CD4-positive, alpha-beta T cell treated with Interleukin-17A for 4 hours (primary cell): ENCODE measurements around the gene SLC39A11.

Source experiments
- DNase-seq: peaks from one replicate; pipeline ENCODE4 v3.0.0-alpha.2; 2020; ENCODE audit warnings: mixed read lengths

Gene SLC39A11

GRCh38 chr17:72699545-72699944 is 392.9 kb downstream of the SLC39A11 start:
- no peak for DNase-seq

GRCh38 chr17:72697602-72698146 is 394.8 kb downstream of the SLC39A11 start:
- no peak for DNase-seq

- no peak for DNase-seq
Measured at GRCh38 chr17:72696721-72697120, 395.8 kb downstream of the SLC39A11 start.

DNA sequence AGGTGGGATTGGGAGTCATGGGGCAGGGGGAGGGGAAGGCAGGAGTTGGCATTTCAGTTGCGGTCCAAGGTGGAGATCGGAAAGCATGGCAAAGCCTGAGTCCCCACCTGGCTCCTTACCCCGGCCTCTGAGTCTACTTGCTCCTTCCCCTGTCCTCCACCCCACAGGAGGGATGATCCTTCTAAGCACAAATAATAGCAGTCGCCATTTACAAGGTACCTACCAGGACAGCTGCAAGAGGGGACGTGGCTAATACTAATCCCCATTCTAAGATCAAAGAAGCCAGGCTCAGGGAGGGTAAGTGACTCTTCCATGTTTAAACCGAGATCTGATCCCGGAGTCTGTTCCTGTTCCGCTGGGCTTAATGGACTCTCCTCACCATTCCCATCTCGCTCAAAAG is 396.3 kb downstream of the SLC39A11 start:
- no peak for DNase-seq

GRCh38 chr17:72693956-72694355 is 398.5 kb downstream of the SLC39A11 start:
- DNase-seq: no peak

DNA sequence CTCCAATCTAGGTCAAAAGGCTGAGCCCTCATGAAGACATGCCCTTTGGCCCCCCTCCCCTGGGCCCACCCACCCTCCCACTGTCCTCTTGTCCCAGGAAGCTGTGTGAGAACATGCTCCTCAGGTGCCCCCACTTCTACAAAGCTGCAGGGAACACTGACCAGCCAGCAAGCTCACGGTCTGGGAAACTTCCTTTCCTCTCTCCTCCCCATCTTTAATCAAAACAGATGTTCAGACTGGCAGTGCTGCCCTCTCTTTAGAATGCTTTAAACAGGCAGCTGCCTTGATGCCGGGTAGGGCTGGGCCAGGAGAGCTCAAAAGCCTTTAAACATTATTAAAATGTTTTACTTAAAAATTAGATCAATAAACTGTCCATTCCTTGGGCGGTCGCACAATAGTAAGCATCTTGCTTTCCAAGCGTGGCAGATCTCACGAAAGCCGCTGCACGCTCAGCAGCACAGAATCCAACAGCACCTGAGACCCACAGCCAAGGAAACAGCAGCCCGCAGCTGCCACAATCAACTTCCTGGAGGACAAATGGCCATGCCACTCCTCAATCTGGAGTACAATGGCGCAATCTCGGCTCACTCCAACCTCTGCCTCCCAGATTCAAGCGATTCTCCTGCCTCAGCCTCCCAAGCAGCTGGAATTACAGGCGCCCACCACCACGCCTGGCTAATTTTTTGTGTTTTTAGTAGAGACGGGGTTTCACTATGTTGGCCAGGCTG is 399.2 kb downstream of the SLC39A11 start:
- no peak for DNase-seq

- no peak for DNase-seq
Measured at GRCh38 chr17:72692676-72693075, 399.8 kb downstream of the SLC39A11 start.

GRCh38 chr17:72691586-72691985 is 400.9 kb downstream of the SLC39A11 start:
- no peak for DNase-seq

- DNase-seq: no peak
Measured at GRCh38 chr17:72691017-72691416, 401.5 kb downstream of the SLC39A11 start.

- no peak for DNase-seq
Measured at GRCh38 chr17:72687886-72688285, 404.6 kb downstream of the SLC39A11 start.

DNA sequence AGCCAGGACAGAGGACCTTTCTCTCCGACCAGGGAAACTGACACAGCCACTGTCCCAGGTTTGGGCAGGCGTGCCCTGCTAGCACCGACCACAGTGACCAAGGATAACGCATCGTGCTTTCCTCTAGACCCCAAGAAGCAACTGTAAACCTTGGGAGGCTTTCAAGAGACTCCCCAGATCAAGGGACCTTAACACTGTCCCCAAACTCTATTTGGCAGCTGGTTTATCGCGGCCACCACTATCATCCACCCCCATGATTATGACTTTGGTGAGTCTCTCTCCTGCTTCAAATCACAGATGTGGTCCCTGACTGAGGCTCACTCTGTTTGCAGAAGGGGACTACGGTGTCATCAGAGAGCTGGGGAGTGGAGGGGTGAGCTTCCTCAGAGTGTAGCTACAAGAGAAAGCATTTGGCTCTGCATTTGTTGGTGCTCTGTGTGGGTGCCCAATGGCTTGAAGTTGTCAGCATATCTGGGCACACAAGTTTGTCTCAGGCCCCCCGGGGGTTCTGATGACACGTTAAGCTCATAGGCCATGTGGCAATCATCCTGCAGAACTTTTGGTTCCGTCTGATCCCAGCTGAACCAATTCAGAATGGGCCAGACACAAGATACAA is 408.0 kb downstream of the SLC39A11 start:
- no peak for DNase-seq

DNA sequence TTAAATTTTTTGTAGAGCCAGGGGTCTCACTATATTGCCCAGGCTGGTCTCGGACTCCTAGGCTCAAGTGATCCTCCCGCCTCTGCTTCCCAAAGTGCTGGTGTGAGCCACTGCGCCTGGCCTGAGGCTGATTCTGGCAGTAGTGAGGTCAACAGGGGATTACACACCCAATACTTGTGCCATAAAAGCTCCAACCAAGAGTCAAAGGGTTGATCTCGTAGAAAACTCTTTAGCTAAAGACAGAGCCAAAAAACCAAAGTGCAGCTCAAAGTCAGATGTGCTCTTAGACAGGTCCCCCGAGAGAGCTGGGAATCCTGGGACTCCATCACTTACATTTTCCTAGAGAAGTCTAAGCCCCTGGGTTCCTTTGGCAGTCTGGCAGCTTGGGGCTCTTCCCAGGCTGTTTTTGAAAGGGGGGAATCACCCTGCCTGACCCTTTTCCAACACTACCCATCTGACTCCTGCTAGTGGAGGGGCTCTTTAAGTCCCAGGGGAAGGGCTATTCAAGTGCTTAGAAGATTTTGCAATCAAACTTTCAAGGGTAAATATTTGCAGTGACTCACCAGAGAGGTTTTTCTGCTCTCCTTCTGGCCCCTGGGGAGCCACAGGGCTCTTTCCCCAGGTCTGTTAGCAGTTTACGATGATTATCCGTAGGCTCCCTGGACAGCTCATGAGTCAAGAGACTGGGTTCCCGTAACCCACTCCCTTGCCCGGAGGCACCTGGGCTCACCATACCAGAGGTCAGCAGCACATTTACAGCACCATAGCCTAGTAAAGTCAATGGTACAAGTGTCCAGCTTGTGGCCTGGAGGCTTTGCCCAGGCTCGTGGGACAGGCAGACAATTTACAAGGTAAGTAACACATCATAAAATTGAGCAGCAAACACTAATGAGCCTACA is 408.7 kb downstream of the SLC39A11 start:
- no peak for DNase-seq

DNA sequence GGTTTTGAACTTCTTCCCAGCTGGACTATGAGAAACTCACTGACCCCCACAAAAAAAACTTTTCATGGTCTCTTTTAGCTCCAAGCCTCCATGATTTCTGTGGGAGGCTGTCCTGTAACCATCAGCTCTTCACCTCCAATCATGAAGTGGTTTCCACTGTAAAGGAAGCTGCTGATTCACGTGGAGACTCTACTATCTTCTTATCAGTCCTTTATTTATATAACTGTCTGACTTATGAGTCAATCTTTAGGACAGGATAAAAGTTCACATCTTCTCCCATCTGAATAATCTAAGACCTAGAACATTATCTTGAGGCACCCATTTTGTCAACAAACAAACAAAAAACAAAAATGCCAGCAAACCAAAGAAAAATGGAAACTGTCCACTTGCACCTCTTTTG is 409.9 kb downstream of the SLC39A11 start:
- DNase-seq: no peak

DNA sequence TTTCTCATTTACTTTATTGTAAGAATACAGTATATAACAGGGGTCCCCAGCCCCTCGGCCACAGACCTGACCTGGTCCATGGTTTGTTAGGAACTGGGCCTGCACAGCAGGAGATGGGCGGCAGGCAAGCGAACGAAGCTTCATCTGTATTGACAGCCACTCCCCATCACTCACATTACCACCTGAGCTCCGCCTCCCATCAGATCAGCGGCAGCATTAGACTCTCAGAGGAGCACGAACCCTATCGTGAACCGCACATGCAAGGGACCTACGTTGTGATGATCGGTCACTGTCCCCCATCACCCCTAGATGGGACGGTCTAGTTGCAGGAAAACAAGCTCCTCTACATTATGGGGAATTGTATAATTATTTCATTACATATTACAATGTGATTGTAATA is 410.6 kb downstream of the SLC39A11 start:
- no peak for DNase-seq

GRCh38 chr17:72677714-72678390 is 414.6 kb downstream of the SLC39A11 start:
- no peak for DNase-seq

DNA sequence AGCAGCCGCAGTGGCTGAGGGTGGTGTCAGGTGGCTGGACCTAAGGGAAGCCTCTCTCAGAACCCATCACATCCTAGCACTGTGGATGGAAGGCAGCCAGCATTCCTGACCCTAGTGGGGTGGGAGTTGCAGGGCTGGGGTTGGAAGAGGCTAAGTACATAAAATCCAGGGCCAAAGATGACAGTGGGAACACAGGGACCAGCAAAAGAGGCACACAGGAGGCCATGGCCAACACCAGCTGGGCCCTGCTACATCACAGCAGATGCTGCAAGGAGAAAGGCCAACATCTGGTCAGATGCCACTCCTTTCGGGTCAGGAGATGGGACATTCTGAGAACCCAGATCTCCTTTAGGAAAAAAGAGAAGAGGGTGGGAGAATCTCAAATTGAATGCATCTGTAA is 415.4 kb downstream of the SLC39A11 start:
- no peak for DNase-seq

DNA sequence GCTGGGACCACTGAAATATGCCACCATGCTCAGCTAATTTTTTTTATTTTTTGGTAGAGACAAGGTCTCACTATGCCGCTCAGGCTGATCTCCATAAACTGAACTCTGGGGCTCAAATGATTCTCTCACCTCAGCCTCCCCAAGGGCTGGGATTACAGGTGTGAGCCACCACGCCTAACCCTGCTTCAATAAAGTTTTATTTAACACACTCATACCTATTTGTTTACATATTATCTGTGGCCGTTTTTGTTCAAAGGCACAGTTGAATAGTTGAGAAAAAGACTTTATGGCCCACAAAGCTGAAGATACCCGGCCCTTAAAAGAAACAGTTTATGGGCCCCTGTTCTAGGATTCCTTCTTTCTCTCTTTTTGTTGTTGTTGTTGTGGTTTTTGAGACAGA is 419.8 kb downstream of the SLC39A11 start:
- no peak for DNase-seq

DNA sequence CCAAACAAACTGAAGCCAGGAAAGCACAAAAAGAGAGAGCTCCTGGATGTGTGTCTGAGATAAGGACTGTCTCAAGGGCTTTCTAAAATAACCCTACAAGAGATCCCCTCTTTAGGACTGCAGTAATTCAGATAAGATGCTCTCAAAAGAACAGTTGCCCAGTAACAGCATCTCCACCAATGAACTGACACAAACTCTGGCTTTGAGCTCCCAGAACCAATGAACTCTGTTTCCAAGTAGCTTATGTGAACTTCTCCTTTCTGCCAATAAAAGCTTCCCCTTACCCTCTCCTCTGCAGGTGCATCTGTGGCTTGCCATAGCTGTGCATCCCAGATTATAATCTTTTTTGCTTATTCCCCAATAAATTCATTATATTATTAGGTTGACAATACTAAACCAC is 421.5 kb downstream of the SLC39A11 start:
- DNase-seq: no peak

DNA sequence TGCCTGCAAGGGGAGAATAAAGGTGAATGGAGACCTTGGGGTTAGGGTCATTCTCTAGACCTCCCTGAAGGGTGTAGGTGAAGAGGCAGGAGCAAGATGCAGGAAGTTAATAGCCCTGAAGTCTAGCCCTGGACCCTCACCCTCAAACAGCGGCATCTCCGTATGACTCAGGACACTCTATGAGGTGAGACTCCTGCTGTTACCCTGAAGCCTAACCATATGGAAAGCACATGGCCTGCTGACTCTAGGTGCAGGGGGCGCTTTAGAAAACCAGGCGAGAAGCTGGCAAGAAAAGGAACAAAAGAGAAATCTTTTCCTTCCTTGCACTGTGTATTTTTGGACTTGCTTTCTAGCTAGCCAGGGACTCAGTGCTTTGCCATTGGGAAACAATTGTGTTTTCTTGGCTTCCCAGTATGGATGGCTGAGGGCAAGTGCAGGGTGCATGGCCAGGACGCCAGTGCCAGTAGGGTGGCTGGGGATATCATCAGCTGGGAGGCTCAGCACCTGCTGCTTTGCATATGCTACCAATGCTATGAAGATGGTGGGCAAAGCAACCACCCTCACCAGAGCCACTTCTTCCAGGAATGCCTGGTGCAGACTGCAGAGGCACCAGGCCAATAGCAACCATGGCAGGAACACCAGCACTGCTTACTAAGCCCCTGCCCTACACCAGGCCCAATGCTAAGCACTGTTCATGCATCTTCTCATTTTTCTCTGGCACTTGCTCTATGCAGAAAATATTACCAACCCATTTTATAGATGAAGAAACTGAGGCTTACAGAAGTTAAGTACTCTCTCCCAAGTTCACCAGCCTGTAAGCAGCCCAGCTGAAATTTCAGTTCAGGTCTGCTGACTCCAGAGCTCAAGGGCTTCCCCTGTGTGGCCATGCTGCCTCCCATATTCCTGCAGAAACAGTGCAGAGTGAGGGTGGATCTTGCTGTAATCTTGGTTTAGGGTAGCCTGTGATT is 425.1 kb downstream of the SLC39A11 start:
- no peak for DNase-seq

DNA sequence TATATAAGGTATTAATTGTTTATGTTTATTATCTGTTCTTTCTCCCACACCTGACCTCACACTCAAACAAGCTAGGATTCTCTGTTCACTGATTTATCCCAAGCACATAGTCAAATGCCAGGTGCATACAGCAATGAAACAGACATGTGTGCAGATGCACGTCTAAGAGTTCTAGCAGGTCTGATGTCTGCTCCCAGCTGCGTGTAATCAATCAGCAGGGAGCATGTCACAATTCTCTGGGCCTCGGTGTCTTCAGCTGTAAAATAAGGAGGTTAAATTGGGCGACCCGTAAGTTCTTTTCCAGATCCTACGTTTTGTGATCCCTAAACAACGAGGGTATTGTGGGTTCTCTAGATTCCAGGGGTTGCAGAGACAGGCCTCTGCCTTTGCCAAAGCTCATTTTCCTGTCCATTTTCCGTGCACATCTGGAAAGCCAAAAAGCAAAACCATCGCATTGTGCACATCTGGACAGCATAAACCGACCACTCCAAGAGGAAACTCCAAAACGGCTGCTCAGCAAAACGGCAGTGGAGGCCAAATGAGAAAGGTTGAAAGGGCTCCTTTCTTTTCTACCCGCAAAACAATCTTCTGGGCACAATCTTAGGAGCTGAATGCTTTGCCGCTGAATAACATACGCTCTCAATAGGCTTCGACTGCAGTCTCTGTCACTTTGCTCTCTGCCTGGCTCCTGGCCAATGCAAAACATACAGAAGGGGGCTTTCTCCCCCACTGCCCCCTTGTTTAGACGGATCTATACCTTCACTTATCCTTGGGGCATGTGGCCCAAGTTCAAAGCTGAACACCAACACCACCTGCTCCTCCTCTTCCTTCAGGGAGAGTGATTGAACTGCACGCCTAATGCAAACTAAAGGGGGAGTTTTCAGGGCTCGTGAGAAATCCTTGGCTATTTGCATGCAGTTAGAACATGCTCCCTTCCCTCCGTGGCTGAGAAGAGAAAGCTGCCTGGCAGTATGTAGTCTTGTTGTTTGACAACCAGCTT is 426.3 kb downstream of the SLC39A11 start:
- no peak for DNase-seq
